K562 (cell line): ENCODE data around the gene RABGAP1L. TPM values are rescaled to one million over a fixed set of nuclear protein-coding genes. Genes with fewer than 3 reads are reported as not detected.
A peak's percentile ranks its signal among the peaks of the same experiment; 100 is the strongest.

ENCODE experiments used
- ATAC-seq: fragments of 200-7000 bp; cut with Tn5 transposase; 3 replicates; pipeline ENCODE4 v1.9.1; 2020; ENCODE audit warnings: moderate library complexity
- BruUV-seq: library from RNA; stranded (reverse); fragments of 400-500 nt; replicated peaks from 2 replicates; lab custom pipeline; 2021; lab: Mats Ljungman, UMichigan
- CTCF ChIA-PET: fragments of 300-600 bp; formaldehyde crosslinking; extraction: SDS; loops from one replicate; lab custom pipeline; 2021; ENCODE audit warnings: low intra/inter-chr PET ratio; lab: Yijun Ruan, JAX
- POLR2A ChIA-PET: fragments of 300-600, 350-650 bp; sonication (Branson Sonifier 250); formaldehyde crosslinking; extraction: SDS; loops from one replicate; lab custom pipeline; 2021; ENCODE audit warnings: antibody characterized with exemption, inconsistent platforms; lab: Yijun Ruan, JAX
- DNase-seq, 4 experiments: peaks; one replicate each; pipeline versions ENCODE4 v3.0.0 to v3.0.0-alpha.2; 2011 to 2018; ENCODE audit warnings: low spot score in 3 of 4, mixed read lengths in 3 of 4; ENCODE audit errors: extremely low read depth in 1 of 4
- FAIRE-seq: peaks from 2 replicates; lab custom pipeline; 2011; peaks lifted over from hg19 to GRCh38; lab: Jason Lieb, UNC
- H2AFZ ChIP-seq: 2 replicates; pipeline ENCODE4 v1.6.0; 2011; ENCODE audit warnings: low read depth, low read length, control low read depth, inconsistent platforms
- H3K27ac ChIP-seq: fragments of 200-600 bp; 3 replicates; pipeline ENCODE4 v1.8.0; 2011; ENCODE audit warnings: low read depth, mild to moderate bottlenecking, control low read depth, inconsistent platforms, low read length, moderate library complexity, mixed read lengths; ENCODE audit errors: extremely low read depth
- H3K27me3 ChIP-seq, 2 experiments: fragments of 300-600 bp in 1 of 2; 2 replicates in 1 of 2; 3 replicates in 1 of 2; pipeline versions ENCODE4 v1.6.0 to v1.8.0; 2011; ENCODE audit warnings: inconsistent platforms in 2 of 2, low read length in 2 of 2, mild to moderate bottlenecking in 1 of 2, mixed read lengths in 1 of 2, moderate library complexity in 1 of 2; ENCODE audit not compliant: control insufficient read depth in 2 of 2, insufficient read depth in 2 of 2
- H3K36me3 ChIP-seq: fragments of 300-600 bp; 3 replicates; pipeline ENCODE4 v1.8.0; 2011; ENCODE audit warnings: mild to moderate bottlenecking, low read length, inconsistent platforms; ENCODE audit not compliant: control insufficient read depth, insufficient read depth
- H3K4me1 ChIP-seq, 2 experiments: fragments of 200-600 bp in 1 of 2; replicated peaks in 1 of 2; 2 replicates in 1 of 2; 3 replicates in 1 of 2; pipeline versions ENCODE4 v1.5.1 to v1.8.0; 2011; ENCODE audit warnings: inconsistent platforms in 2 of 2, low read length in 2 of 2, mild to moderate bottlenecking in 1 of 2, mixed read lengths in 1 of 2, moderate library complexity in 1 of 2; ENCODE audit not compliant: control insufficient read depth in 2 of 2, insufficient read depth in 2 of 2
- H3K4me2 ChIP-seq: 2 replicates; pipeline ENCODE4 v1.6.1; 2011; ENCODE audit warnings: low read length, control low read depth, inconsistent platforms, mixed read lengths; ENCODE audit not compliant: insufficient read depth
- H3K4me3 ChIP-seq: fragments of 200-600 bp; sonication (generic), shearing (Covaris generic); 2 replicates; pipeline ENCODE4 v1.5.1; 2016; ENCODE audit warnings: control low read depth, inconsistent platforms
- H3K79me2 ChIP-seq: fragments of 200-600 bp; 3 replicates; pipeline ENCODE4 v1.8.0; 2011; ENCODE audit warnings: low read length, inconsistent platforms; ENCODE audit not compliant: control insufficient read depth, insufficient read depth
- H3K9ac ChIP-seq, 2 experiments: 2 replicates each; pipeline versions ENCODE4 v1.6.0 to v1.6.1; 2011; ENCODE audit warnings: low read depth in 2 of 2, low read length in 2 of 2, control low read depth in 1 of 2, inconsistent platforms in 1 of 2, mild to moderate bottlenecking in 1 of 2, mixed read lengths in 1 of 2; ENCODE audit not compliant: insufficient read depth in 1 of 2
- H3K9me1 ChIP-seq: one replicate; pipeline ENCODE4 v1.6.0; 2011; ENCODE audit warnings: inconsistent platforms, mild to moderate bottlenecking, low read length, moderate library complexity; ENCODE audit not compliant: control insufficient read depth, insufficient read depth
- H3K9me3 ChIP-seq: replicated peaks from 2 replicates; pipeline ENCODE4 v1.5.1; 2011; ENCODE audit warnings: low read depth, low read length, inconsistent platforms; ENCODE audit not compliant: control insufficient read depth, insufficient read depth
- H4K20me1 ChIP-seq: replicated peaks from 2 replicates; pipeline ENCODE4 v1.6.1; 2011; ENCODE audit warnings: low read length, inconsistent platforms, mixed read lengths; ENCODE audit not compliant: control insufficient read depth, insufficient read depth
- CC2D1A ChIP-seq: fragments of 450-650 bp; IDR thresholded peaks from 2 replicates; pipeline ENCODE4 v1.6.1; 2017; ENCODE audit warnings: mild to moderate bottlenecking
- CGGBP1 ChIP-seq: fragments of 250-450 bp; sonication (Bioruptor Pico); IDR thresholded peaks from 2 replicates; pipeline ENCODE4 v1.9.0; 2021; ENCODE audit warnings: mild to moderate bottlenecking
- NFYB ChIP-seq: IDR thresholded peaks from 2 replicates; pipeline ENCODE4 v1.6.1; 2011; ENCODE audit warnings: mild to moderate bottlenecking, moderate library complexity; ENCODE audit not compliant: insufficient read length; ENCODE audit errors: extremely low read depth
- RBM25 ChIP-seq: fragments of 200-400 bp; formaldehyde crosslinking; IDR thresholded peaks from 2 replicates; pipeline ENCODE4 v1.6.1; 2018; ENCODE audit warnings: low read length, low read depth, moderate library complexity; ENCODE audit not compliant: severe bottlenecking
- ZNF436 ChIP-seq: fragments of 250-450, 450-650 bp; sonication (Bioruptor Pico); formaldehyde crosslinking; IDR thresholded peaks from 2 replicates; pipeline ENCODE4 v1.7.0; 2020; ENCODE audit warnings: mild to moderate bottlenecking
- WGBS: fragments of 100-300 bp; shearing (Covaris generic); methylation state at CpG from one replicate; pipeline ENCODE4 v1.1.6; 2016; ENCODE audit warnings: low coverage, mixed read lengths; ENCODE audit not compliant: insufficient coverage; ENCODE audit errors: missing lambda C conversion rate; 5-methylcytosine and 5-hydroxymethylcytosine counted together
- in situ Hi-C: fragments of 300-500 bp; cut with MboI; formaldehyde crosslinking; loops from 4 replicates; pipeline ENCODE4 v1.15.0; 2018; ENCODE audit warnings: inconsistent platforms, mixed read lengths
- intact Hi-C: fragments of 100-400 bp; cut with micrococcal nuclease; formaldehyde crosslinking; loops from 2 replicates; pipeline ENCODE4 v1.14.2; 2022
- polyA plus RNA-seq, 8 experiments: library from polyadenylated mRNA; depleted of rRNA in 4 of 8; stranded (reverse) in 5 of 8; unstranded in 3 of 8; fragments of >200 nt; fragmentation: Nextera tagmentation in 2 of 8; fragmentation: Illumina TruSeq in 1 of 8; extraction: Ambion mirVana in 2 of 8; extraction: Trizol in 1 of 8; gene quantifications; 2 replicates each; pipeline versions ENCODE4 v1.2.1 to v1.2.3, GENCODE V29; 2011 to 2014; ENCODE audit warnings: inconsistent platforms in 1 of 8, missing spikeins in 1 of 8
- total RNA-seq, 7 experiments: library from RNA; depleted of rRNA in 6 of 7; stranded (reverse); fragments of >200 nt in 6 of 7; fragmentation: Illumina TruSeq in 2 of 7; extraction: Trizol in 2 of 7; gene quantifications; 2 replicates each; pipeline versions ENCODE4 v1.2.1 to v1.2.3, GENCODE V29; 2011 to 2021; ENCODE audit warnings: low replicate concordance in 1 of 7

Gene RABGAP1L
- total and polyA plus RNA-seq, 9 of the 15 experiments (the other 6 are each of a cell fraction or from before 2014, with no cell fraction given), result 16.5 to 44.9 (median 26.7) TPM

GRCh38 chr1:174358344-174358743 lies 199.0 kb downstream of the RABGAP1L start:
- Histone ChIP-seq H2AFZ (no peak overlapping the region), H4K20me1 (no peaks in the 10 kb centered on the region), H3K27me3 (no peaks in the 10 kb centered on the region), H3K9me1 (no peaks in the 10 kb centered on the region), H3K27ac (no peak overlapping the region), H3K9ac (no peak overlapping the region), H3K79me2 (no peaks in the 10 kb centered on the region), H3K9me3 (no peaks in the 10 kb centered on the region), H3K4me3 (no peak overlapping the region), H3K36me3 (no peaks in the 10 kb centered on the region), H3K4me1 (no peaks in the 10 kb centered on the region), H3K4me2 (no peak overlapping the region)
- in situ Hi-C loops, result no loop called here
- DNase-seq (peak; percentile 4 to 43 (median 30)), ATAC-seq (peak; percentile 32; the same call in 1 of the 3 replicates), FAIRE-seq (no peak)
- TF ChIP-seq NFYB (peak; percentile 49), CGGBP1 (CRISPR knock-in tag) (no peak), CC2D1A (0 out of 2 replicates have a peak, but pooled peaks have one; percentile 22), RBM25 (peak; percentile 17), ZNF436 (CRISPR knock-in tag) (no peak)
- WGBS, result 57% methylated on average over 3 of the region's 3 CpGs
- intact Hi-C loops, result no loop called here
- CTCF ChIA-PET, result no interaction called here
- POLR2A ChIA-PET, result no interaction called here
- BruUV-seq, result no TSS peak
